ENCODE results near the gene ARHGEF28.

The ARHGEF28 gene

GRCh38 chr5:73641811-73642210 is 15.8 kb downstream of the ARHGEF28 start:
- Histone ChIP-seq H3K36me3 (ENCODE audit: insufficient read depth, low read length) (no peaks in the 10 kb centered on the region), H3K4me1 (ENCODE audit: insufficient read depth, low read length) (no peaks in the 10 kb centered on the region), H3K9me3 (ENCODE audit: insufficient read depth, low read length, severe bottlenecking) (no peaks in the 10 kb centered on the region), H3K27ac (ENCODE audit: low read length) (no peak overlapping the region), H3K4me2 (ENCODE audit: insufficient read depth, low read length) (no peak overlapping the region), H3K79me2 (ENCODE audit: insufficient read depth, low read length) (no peaks in the 10 kb centered on the region), H2AFZ (ENCODE audit: low read depth, low read length) (no peak overlapping the region), H3K9ac (ENCODE audit: low read depth, low read length) (no peak overlapping the region), H3K27me3 (ENCODE audit: insufficient read depth, low read length, poor library complexity) (peaks cover 16% of the 10 kb centered on the region), H4K20me1 (ENCODE audit: insufficient read depth, low read length) (no peaks in the 10 kb centered on the region), H3K4me3 (ENCODE audit: low read depth in 1 of 2, low read length in 2 of 2) (no peak overlapping the region)
- DNase-seq (no peak), ATAC-seq (ENCODE audit: insufficient read depth, low read depth) (no peak)
- TF ChIP-seq, protein P1, sequence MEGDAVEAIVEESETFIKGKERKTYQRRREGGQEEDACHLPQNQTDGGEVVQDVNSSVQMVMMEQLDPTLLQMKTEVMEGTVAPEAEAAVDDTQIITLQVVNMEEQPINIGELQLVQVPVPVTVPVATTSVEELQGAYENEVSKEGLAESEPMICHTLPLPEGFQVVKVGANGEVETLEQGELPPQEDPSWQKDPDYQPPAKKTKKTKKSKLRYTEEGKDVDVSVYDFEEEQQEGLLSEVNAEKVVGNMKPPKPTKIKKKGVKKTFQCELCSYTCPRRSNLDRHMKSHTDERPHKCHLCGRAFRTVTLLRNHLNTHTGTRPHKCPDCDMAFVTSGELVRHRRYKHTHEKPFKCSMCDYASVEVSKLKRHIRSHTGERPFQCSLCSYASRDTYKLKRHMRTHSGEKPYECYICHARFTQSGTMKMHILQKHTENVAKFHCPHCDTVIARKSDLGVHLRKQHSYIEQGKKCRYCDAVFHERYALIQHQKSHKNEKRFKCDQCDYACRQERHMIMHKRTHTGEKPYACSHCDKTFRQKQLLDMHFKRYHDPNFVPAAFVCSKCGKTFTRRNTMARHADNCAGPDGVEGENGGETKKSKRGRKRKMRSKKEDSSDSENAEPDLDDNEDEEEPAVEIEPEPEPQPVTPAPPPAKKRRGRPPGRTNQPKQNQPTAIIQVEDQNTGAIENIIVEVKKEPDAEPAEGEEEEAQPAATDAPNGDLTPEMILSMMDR (IDR thresholded peaks at IDR 0.05; ENCODE audit: borderline replicate concordance, extremely low read depth, low read length, poor library complexity, severe bottlenecking): no peak
- no peak for TF ChIP-seq EZH2 (IDR thresholded peaks at IDR 0.05; ENCODE audit: borderline replicate concordance, low read depth, low read length, severe bottlenecking)

- H3K79me2 ChIP-seq (ENCODE audit: insufficient read depth, low read length): no peaks in the 10 kb centered on the region
- H3K9ac ChIP-seq (ENCODE audit: low read depth, low read length): no peak overlapping the region
- no peaks in the 10 kb centered on the region for H3K9me3 ChIP-seq (ENCODE audit: insufficient read depth, low read length, severe bottlenecking)
- TF ChIP-seq EZH2 (IDR thresholded peaks at IDR 0.05; ENCODE audit: borderline replicate concordance, low read depth, low read length, severe bottlenecking): no peak
- TF ChIP-seq, protein P1 (IDR thresholded peaks at IDR 0.05; ENCODE audit: borderline replicate concordance, extremely low read depth, low read length, poor library complexity, severe bottlenecking): no peak
- H3K4me1 ChIP-seq (ENCODE audit: insufficient read depth, low read length): no peaks in the 10 kb centered on the region
- H2AFZ ChIP-seq (ENCODE audit: low read depth, low read length): no peak overlapping the region
- no peak overlapping the region for H3K27ac ChIP-seq (ENCODE audit: low read length)
- ATAC-seq (ENCODE audit: insufficient read depth, low read depth): no peak
- H3K27me3 ChIP-seq (ENCODE audit: insufficient read depth, low read length, poor library complexity): peaks cover 15% of the 10 kb centered on the region
- H4K20me1 ChIP-seq (ENCODE audit: insufficient read depth, low read length): no peaks in the 10 kb centered on the region
- no peaks in the 10 kb centered on the region for H3K36me3 ChIP-seq (ENCODE audit: insufficient read depth, low read length)
- DNase-seq: no peak
- H3K4me2 ChIP-seq (ENCODE audit: insufficient read depth, low read length): no peak overlapping the region
- no peak overlapping the region for H3K4me3 ChIP-seq (ENCODE audit: low read depth in 1 of 2, low read length in 2 of 2)
These were observed 16.3 kb downstream of the ARHGEF28 start for GRCh38 chr5:73642344-73642743.

DNA sequence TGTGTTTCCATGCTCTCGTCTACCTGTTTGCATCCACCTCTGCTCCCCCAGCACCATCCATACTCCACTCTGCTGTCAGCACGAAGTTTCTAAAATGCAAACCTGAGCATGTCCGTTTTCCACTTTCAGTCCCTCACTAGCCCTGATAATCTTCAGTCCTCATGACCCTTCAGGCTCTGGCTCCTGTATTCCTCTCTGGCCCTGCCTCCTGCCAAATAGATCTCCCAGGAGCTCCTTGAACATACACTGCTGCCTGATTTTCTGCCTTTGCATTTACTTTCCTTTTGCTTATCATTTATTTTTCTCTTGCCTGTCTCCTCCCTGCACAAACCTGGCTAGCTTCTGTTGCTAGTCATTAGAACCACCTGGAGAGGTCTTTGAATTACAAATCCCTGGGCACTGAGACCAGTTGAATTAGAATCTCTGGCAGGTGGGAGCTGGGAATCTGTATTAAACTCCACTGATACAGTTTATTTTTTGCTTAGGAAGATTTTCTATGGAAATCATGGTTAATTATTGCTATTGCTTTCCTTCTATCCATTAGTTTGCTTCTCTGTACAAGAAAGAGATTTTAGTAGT is 18.5 kb downstream of the ARHGEF28 start:
- H3K27me3 ChIP-seq (ENCODE audit: insufficient read depth, low read length, poor library complexity): peaks cover 15% of the 10 kb centered on the region
- no peaks in the 10 kb centered on the region for H3K36me3 ChIP-seq (ENCODE audit: insufficient read depth, low read length)
- no peak for ATAC-seq (ENCODE audit: insufficient read depth, low read depth)
- no peaks in the 10 kb centered on the region for H3K79me2 ChIP-seq (ENCODE audit: insufficient read depth, low read length)
- TF ChIP-seq EZH2 (IDR thresholded peaks at IDR 0.05; ENCODE audit: borderline replicate concordance, low read depth, low read length, severe bottlenecking): no peak
- TF ChIP-seq, protein P1 (IDR thresholded peaks at IDR 0.05; ENCODE audit: borderline replicate concordance, extremely low read depth, low read length, poor library complexity, severe bottlenecking): no peak
- H3K4me1 ChIP-seq (ENCODE audit: insufficient read depth, low read length): no peaks in the 10 kb centered on the region
- no peak for DNase-seq
- no peak overlapping the region for H3K4me2 ChIP-seq (ENCODE audit: insufficient read depth, low read length)
- no peaks in the 10 kb centered on the region for H3K9me3 ChIP-seq (ENCODE audit: insufficient read depth, low read length, severe bottlenecking)
- no peaks in the 10 kb centered on the region for H4K20me1 ChIP-seq (ENCODE audit: insufficient read depth, low read length)
- no peak overlapping the region for H2AFZ ChIP-seq (ENCODE audit: low read depth, low read length)
- H3K9ac ChIP-seq (ENCODE audit: low read depth, low read length): no peak overlapping the region
- no peak overlapping the region for H3K27ac ChIP-seq (ENCODE audit: low read length)
- no peak overlapping the region for H3K4me3 ChIP-seq (ENCODE audit: low read depth in 1 of 2, low read length in 2 of 2)

All from DND-41 (cell line).